PC-9 (cell line): ENCODE data around the gene A4GNT.

ENCODE experiments used
- CTCF ChIP-seq: fragments of 200-600 bp; sonication (generic); conservative IDR thresholded peaks from 2 replicates; pipeline ENCODE4 v1.6.1; 2017; ENCODE audit warnings: mixed run types, antibody characterized with exemption, mild to moderate bottlenecking, moderate library complexity
- EZH2 ChIP-seq: fragments of 200-600 bp; sonication (generic); IDR thresholded peaks from 2 replicates; pipeline ENCODE4 v1.8.0; 2017; ENCODE audit warnings: antibody characterized with exemption, low read depth

- TF ChIP-seq CTCF (no peak), EZH2 (no peak)
Observed at GRCh38 chr3:138093721-138094120, 38.5 kb downstream of the A4GNT start.
